Panc1 (cell line): ENCODE results near the gene ATP2A3.

Source experiments
- CTCF ChIP-seq: fragments of 450-650 bp; IDR thresholded peaks from 2 replicates; pipeline ENCODE4 v1.5.1; 2017; ENCODE audit warnings: mild to moderate bottlenecking
- POLR2AphosphoS5 ChIP-seq: IDR thresholded peaks from 2 replicates; pipeline ENCODE4 v1.6.1; 2012; ENCODE audit warnings: mild to moderate bottlenecking, low read depth, low read length, moderate library complexity
- TF ChIP-seq, protein P1 (sequence below), 2 experiments: IDR thresholded peaks; 2 replicates each; pipeline ENCODE4 v1.6.1; 2011 to 2012; ENCODE audit warnings: low read depth in 2 of 2, control low read depth in 1 of 2, low read length in 1 of 2, mild to moderate bottlenecking in 1 of 2, moderate library complexity in 1 of 2; ENCODE audit not compliant: insufficient read depth in 1 of 2

- TF ChIP-seq CTCF (no peak), POLR2AphosphoS5 (no peak)
- TF ChIP-seq, protein P1, sequence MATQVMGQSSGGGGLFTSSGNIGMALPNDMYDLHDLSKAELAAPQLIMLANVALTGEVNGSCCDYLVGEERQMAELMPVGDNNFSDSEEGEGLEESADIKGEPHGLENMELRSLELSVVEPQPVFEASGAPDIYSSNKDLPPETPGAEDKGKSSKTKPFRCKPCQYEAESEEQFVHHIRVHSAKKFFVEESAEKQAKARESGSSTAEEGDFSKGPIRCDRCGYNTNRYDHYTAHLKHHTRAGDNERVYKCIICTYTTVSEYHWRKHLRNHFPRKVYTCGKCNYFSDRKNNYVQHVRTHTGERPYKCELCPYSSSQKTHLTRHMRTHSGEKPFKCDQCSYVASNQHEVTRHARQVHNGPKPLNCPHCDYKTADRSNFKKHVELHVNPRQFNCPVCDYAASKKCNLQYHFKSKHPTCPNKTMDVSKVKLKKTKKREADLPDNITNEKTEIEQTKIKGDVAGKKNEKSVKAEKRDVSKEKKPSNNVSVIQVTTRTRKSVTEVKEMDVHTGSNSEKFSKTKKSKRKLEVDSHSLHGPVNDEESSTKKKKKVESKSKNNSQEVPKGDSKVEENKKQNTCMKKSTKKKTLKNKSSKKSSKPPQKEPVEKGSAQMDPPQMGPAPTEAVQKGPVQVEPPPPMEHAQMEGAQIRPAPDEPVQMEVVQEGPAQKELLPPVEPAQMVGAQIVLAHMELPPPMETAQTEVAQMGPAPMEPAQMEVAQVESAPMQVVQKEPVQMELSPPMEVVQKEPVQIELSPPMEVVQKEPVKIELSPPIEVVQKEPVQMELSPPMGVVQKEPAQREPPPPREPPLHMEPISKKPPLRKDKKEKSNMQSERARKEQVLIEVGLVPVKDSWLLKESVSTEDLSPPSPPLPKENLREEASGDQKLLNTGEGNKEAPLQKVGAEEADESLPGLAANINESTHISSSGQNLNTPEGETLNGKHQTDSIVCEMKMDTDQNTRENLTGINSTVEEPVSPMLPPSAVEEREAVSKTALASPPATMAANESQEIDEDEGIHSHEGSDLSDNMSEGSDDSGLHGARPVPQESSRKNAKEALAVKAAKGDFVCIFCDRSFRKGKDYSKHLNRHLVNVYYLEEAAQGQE (IDR thresholded peaks at IDR 0.05; ENCODE audit: insufficient read depth in 1 of 2, low read depth in 2 of 2, low read length in 1 of 2), result no peak
Observed at GRCh38 chr17:3982113-3982512, 17.9 kb upstream of the ATP2A3 start.
